HepG2 (cell line): ENCODE results near the gene RRP12. TPM values are rescaled to one million over a fixed set of nuclear protein-coding genes. Genes with fewer than 3 reads are reported as not detected.
A peak's percentile ranks its signal among the peaks of the same experiment; 100 is the strongest.

Source experiments
- BCL3 ChIP-seq: sonication (generic); formaldehyde crosslinking; IDR thresholded peaks from 2 replicates; pipeline ENCODE4 v1.5.1; 2020; ENCODE audit warnings: mild to moderate bottlenecking, missing genetic modification reagents, moderate library complexity
- ELF3 ChIP-seq: IDR thresholded peaks from 2 replicates; pipeline ENCODE4 v1.6.1; 2016; ENCODE audit warnings: missing genetic modification reagents, missing compliant biosample characterization
- FOXP1 ChIP-seq, 2 experiments: fragments of 450-650 bp in 1 of 2; IDR thresholded peaks; 2 replicates each; pipeline ENCODE4 v1.6.1; 2017 to 2018; ENCODE audit warnings: antibody characterized with exemption in 1 of 2
- FUBP1 ChIP-seq: sonication (generic); formaldehyde crosslinking; IDR thresholded peaks from 2 replicates; pipeline ENCODE4 v1.5.1; 2020; ENCODE audit warnings: missing genetic modification reagents, mild to moderate bottlenecking, borderline replicate concordance
- HDAC1 ChIP-seq: sonication (generic); formaldehyde crosslinking; IDR thresholded peaks from 2 replicates; pipeline ENCODE4 v1.5.1; 2020; ENCODE audit warnings: mild to moderate bottlenecking, missing genetic modification reagents
- HDAC2 ChIP-seq: sonication (generic); formaldehyde crosslinking; IDR thresholded peaks from 2 replicates; pipeline ENCODE4 v1.4.0; 2020; ENCODE audit warnings: missing genetic modification reagents
- KLF13 ChIP-seq: sonication (generic); formaldehyde crosslinking; IDR thresholded peaks from 2 replicates; pipeline ENCODE4 v1.4.0; 2020; ENCODE audit warnings: mild to moderate bottlenecking, missing genetic modification reagents
- KLF16 ChIP-seq, 2 experiments: sonication (generic) in 1 of 2; formaldehyde crosslinking in 1 of 2; IDR thresholded peaks; 2 replicates each; pipeline versions ENCODE4 v1.6.1 to v1.8.0; 2016 to 2023; ENCODE audit warnings: missing genetic modification reagents in 2 of 2, missing compliant biosample characterization in 1 of 2
- MED8 ChIP-seq: sonication (generic); formaldehyde crosslinking; IDR thresholded peaks from 2 replicates; pipeline ENCODE4 v1.8.1; 2023; ENCODE audit warnings: mild to moderate bottlenecking, missing genetic modification reagents; ENCODE audit not compliant: insufficient replicate concordance
- NCOR1 ChIP-seq: fragments of 200-600 bp; sonication (generic); IDR thresholded peaks from 2 replicates; pipeline ENCODE4 v1.7.0; 2017; ENCODE audit warnings: antibody characterized with exemption, low read length, borderline replicate concordance
- NRL ChIP-seq: sonication (generic); formaldehyde crosslinking; IDR thresholded peaks from 2 replicates; pipeline ENCODE4 v1.5.0; 2020; ENCODE audit warnings: missing genetic modification reagents, mild to moderate bottlenecking, moderate library complexity, borderline replicate concordance
- RXRA ChIP-seq: sonication (generic); formaldehyde crosslinking; IDR thresholded peaks from 2 replicates; pipeline ENCODE4 v1.5.1; 2020; ENCODE audit warnings: missing genetic modification reagents
- SOX5 ChIP-seq: IDR thresholded peaks from 2 replicates; pipeline ENCODE4 v1.6.1; 2016; ENCODE audit warnings: borderline replicate concordance
- SOX6 ChIP-seq, 2 experiments: fragments of 450-650 bp in 1 of 2; sonication (generic) in 1 of 2; formaldehyde crosslinking in 1 of 2; IDR thresholded peaks; 2 replicates each; pipeline versions ENCODE4 v1.4.0 to v1.6.1; 2017 to 2020; ENCODE audit warnings: antibody characterized with exemption in 1 of 2, mild to moderate bottlenecking in 1 of 2, missing genetic modification reagents in 1 of 2
- SRSF9 ChIP-seq: fragments of 200-400 bp; formaldehyde crosslinking; IDR thresholded peaks from 2 replicates; pipeline ENCODE4 v1.6.1; 2018; ENCODE audit warnings: borderline replicate concordance, mild to moderate bottlenecking, low read depth, low read length; ENCODE audit not compliant: insufficient read depth, poor library complexity, severe bottlenecking
- ZNF34 ChIP-seq: sonication (generic); formaldehyde crosslinking; IDR thresholded peaks from 2 replicates; pipeline ENCODE4 v1.4.0; 2020; ENCODE audit warnings: mild to moderate bottlenecking, missing genetic modification reagents, borderline replicate concordance
- polyA plus RNA-seq, 8 experiments: library from polyadenylated mRNA; depleted of rRNA in 3 of 8; stranded (reverse) in 7 of 8; unstranded in 1 of 8; fragments of >200 nt; fragmentation: Illumina TruSeq in 4 of 8; extraction: Trizol in 4 of 8; gene quantifications; 2 replicates each; pipeline versions ENCODE4 v1.2.1 to v1.2.3, GENCODE V29; 2011 to 2016; ENCODE audit warnings: low read depth in 4 of 8, missing spikeins in 1 of 8, mixed read lengths in 1 of 8; ENCODE audit not compliant: insufficient read depth in 1 of 8
- total RNA-seq, 5 experiments: library from RNA; depleted of rRNA; stranded (reverse); fragments of >200 nt; fragmentation: Illumina TruSeq; extraction: Trizol; gene quantifications; 2 replicates each; pipeline ENCODE4 v1.2.3, GENCODE V29; 2016; ENCODE audit warnings: low read depth in 1 of 5
- TF ChIP-seq, protein P1 (sequence below): sonication (generic); formaldehyde crosslinking; IDR thresholded peaks from 2 replicates; pipeline ENCODE4 v1.4.0; 2020; ENCODE audit warnings: missing genetic modification reagents, borderline replicate concordance
- TF ChIP-seq, protein P2 (sequence below): sonication (generic); formaldehyde crosslinking; IDR thresholded peaks from 2 replicates; pipeline ENCODE4 v1.4.0; 2020; ENCODE audit warnings: missing genetic modification reagents, mild to moderate bottlenecking, borderline replicate concordance

RRP12 gene
- total and polyA plus RNA-seq, 2 of the 13 experiments (the other 11 are each of a cell fraction or from before 2014, with no cell fraction given), result 13.2 to 39.4 TPM

- TF ChIP-seq, protein P1, sequence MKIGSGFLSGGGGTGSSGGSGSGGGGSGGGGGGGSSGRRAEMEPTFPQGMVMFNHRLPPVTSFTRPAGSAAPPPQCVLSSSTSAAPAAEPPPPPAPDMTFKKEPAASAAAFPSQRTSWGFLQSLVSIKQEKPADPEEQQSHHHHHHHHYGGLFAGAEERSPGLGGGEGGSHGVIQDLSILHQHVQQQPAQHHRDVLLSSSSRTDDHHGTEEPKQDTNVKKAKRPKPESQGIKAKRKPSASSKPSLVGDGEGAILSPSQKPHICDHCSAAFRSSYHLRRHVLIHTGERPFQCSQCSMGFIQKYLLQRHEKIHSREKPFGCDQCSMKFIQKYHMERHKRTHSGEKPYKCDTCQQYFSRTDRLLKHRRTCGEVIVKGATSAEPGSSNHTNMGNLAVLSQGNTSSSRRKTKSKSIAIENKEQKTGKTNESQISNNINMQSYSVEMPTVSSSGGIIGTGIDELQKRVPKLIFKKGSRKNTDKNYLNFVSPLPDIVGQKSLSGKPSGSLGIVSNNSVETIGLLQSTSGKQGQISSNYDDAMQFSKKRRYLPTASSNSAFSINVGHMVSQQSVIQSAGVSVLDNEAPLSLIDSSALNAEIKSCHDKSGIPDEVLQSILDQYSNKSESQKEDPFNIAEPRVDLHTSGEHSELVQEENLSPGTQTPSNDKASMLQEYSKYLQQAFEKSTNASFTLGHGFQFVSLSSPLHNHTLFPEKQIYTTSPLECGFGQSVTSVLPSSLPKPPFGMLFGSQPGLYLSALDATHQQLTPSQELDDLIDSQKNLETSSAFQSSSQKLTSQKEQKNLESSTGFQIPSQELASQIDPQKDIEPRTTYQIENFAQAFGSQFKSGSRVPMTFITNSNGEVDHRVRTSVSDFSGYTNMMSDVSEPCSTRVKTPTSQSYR (CRISPR knock-in tag), result peak; percentile 74; the same call in 1 of the 2 replicates
- TF ChIP-seq FUBP1 (CRISPR knock-in tag), result no peak
- 0 out of 2 replicates have a peak, but pooled peaks have one; percentile 59 for TF ChIP-seq ZNF34
- peak; percentile 78 for TF ChIP-seq FOXP1 (IDR thresholded peaks at IDR 0.05)
- TF ChIP-seq FOXP1 (CRISPR knock-in tag; IDR thresholded peaks at IDR 0.05), result peak; percentile 97
- TF ChIP-seq ELF3, result peak; percentile 66
- TF ChIP-seq, protein P2, sequence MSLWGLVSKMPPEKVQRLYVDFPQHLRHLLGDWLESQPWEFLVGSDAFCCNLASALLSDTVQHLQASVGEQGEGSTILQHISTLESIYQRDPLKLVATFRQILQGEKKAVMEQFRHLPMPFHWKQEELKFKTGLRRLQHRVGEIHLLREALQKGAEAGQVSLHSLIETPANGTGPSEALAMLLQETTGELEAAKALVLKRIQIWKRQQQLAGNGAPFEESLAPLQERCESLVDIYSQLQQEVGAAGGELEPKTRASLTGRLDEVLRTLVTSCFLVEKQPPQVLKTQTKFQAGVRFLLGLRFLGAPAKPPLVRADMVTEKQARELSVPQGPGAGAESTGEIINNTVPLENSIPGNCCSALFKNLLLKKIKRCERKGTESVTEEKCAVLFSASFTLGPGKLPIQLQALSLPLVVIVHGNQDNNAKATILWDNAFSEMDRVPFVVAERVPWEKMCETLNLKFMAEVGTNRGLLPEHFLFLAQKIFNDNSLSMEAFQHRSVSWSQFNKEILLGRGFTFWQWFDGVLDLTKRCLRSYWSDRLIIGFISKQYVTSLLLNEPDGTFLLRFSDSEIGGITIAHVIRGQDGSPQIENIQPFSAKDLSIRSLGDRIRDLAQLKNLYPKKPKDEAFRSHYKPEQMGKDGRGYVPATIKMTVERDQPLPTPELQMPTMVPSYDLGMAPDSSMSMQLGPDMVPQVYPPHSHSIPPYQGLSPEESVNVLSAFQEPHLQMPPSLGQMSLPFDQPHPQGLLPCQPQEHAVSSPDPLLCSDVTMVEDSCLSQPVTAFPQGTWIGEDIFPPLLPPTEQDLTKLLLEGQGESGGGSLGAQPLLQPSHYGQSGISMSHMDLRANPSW (CRISPR knock-in tag), result no peak
- TF ChIP-seq RXRA (CRISPR knock-in tag), result peak; percentile 69; the same call in 1 of the 2 replicates
- no peak for TF ChIP-seq KLF13 (CRISPR knock-in tag)
- no peak for TF ChIP-seq NRL (CRISPR knock-in tag)
- peak; percentile 91 for TF ChIP-seq HDAC1
- TF ChIP-seq HDAC2 (CRISPR knock-in tag), result peak; percentile 94
- TF ChIP-seq NCOR1, result peak; percentile 51; the same call in 1 of the 2 replicates
- no peak for TF ChIP-seq SOX6 (IDR thresholded peaks at IDR 0.05)
- TF ChIP-seq SOX6 (CRISPR knock-in tag; IDR thresholded peaks at IDR 0.05), result peak; percentile 86
- no peak for TF ChIP-seq MED8 (CRISPR knock-in tag)
- TF ChIP-seq SRSF9, result no peak
- no peak for TF ChIP-seq BCL3 (CRISPR knock-in tag)
- peak; percentile 87 for TF ChIP-seq SOX5 (CRISPR knock-in tag)
- peak in 1 of 2 experiments; percentile 77; a peak in 2 of 4 replicates for TF ChIP-seq KLF16 (CRISPR knock-in tag; IDR thresholded peaks at IDR 0.05)
Measured at GRCh38 chr10:97327348-97328294, 73.5 kb downstream of the RRP12 start (continued).
